ENCODE data around the gene AKAIN1.
A peak's percentile ranks its signal among the peaks of the same experiment; 100 is the strongest.

The AKAIN1 gene

GRCh38 chr18:5197032-5197434 is at the start of gene AKAIN1:
AKAIN1 (minus strand) TSS chr18:5197257; CDS start chr18:5197053, 204 bp downstream.
- DNase-seq, result no peak

GRCh38 chr18:5244941-5245340 is 47.9 kb upstream of the AKAIN1 start:
- DNase-seq, result no peak

GRCh38 chr18:5239447-5239846 is 42.4 kb upstream of the AKAIN1 start:
- DNase-seq, result no peak

GRCh38 chr18:5238371-5238976 is 41.4 kb upstream of the AKAIN1 start:
- DNase-seq, result no peak

- peak; percentile 86 for DNase-seq
Observed at GRCh38 chr18:5237723-5238370, 40.8 kb upstream of the AKAIN1 start.

GRCh38 chr18:5237083-5237722 is 40.1 kb upstream of the AKAIN1 start:
- DNase-seq, result peak in 1 of 2 experiments; percentile 71

GRCh38 chr18:5214583-5215351 is 17.7 kb upstream of the AKAIN1 start:
- no peak for DNase-seq

- no peak for DNase-seq
Observed at GRCh38 chr18:5207471-5208150, 10.6 kb upstream of the AKAIN1 start.

GRCh38 chr18:5198311-5198710 is 1.3 kb upstream of the AKAIN1 start:
- no peak for DNase-seq

- no peak for DNase-seq
Observed at GRCh38 chr18:5197461-5197860, 404 bp upstream of the AKAIN1 start.

GRCh38 chr18:5196253-5197031 is 615 bp downstream of the AKAIN1 start:
- no peak for DNase-seq

- DNase-seq, result no peak
Observed at GRCh38 chr18:5195656-5196055, 1.4 kb downstream of the AKAIN1 start.

- DNase-seq, result no peak
Observed at GRCh38 chr18:5180254-5180653, 16.8 kb downstream of the AKAIN1 start.

- no peak for DNase-seq
Observed at GRCh38 chr18:5178519-5178918, 18.5 kb downstream of the AKAIN1 start.

- DNase-seq, result no peak
Observed at GRCh38 chr18:5175378-5175777, 21.7 kb downstream of the AKAIN1 start.

- peak in 1 of 2 experiments; percentile 2 for DNase-seq
Observed at GRCh38 chr18:5173646-5174045, 23.4 kb downstream of the AKAIN1 start.

- no peak for DNase-seq
Observed at GRCh38 chr18:5173236-5173635, 23.8 kb downstream of the AKAIN1 start.

GRCh38 chr18:5167831-5168230 is 29.2 kb downstream of the AKAIN1 start:
- DNase-seq, result no peak

- no peak for DNase-seq
Observed at GRCh38 chr18:5166606-5167280, 30.3 kb downstream of the AKAIN1 start.

- no peak for DNase-seq
Observed at GRCh38 chr18:5164903-5165302, 32.2 kb downstream of the AKAIN1 start.

GRCh38 chr18:5162111-5162510 is 34.9 kb downstream of the AKAIN1 start:
- DNase-seq, result no peak

GRCh38 chr18:5159080-5159479 is 38.0 kb downstream of the AKAIN1 start:
- DNase-seq, result no peak

Data from NCI-H446 (cell line).